Stimulated activated naive CD4-positive, alpha-beta T cell treated with Interleukin-2 at 50 U/mL for 16 hours (primary cell): Measurements from ENCODE around the gene ZNF79.

ENCODE experiments used
- DNase-seq: peaks from one replicate; lab custom pipeline; 2025; lab: John Stamatoyannopoulos, UW

ZNF79 gene

DNA sequence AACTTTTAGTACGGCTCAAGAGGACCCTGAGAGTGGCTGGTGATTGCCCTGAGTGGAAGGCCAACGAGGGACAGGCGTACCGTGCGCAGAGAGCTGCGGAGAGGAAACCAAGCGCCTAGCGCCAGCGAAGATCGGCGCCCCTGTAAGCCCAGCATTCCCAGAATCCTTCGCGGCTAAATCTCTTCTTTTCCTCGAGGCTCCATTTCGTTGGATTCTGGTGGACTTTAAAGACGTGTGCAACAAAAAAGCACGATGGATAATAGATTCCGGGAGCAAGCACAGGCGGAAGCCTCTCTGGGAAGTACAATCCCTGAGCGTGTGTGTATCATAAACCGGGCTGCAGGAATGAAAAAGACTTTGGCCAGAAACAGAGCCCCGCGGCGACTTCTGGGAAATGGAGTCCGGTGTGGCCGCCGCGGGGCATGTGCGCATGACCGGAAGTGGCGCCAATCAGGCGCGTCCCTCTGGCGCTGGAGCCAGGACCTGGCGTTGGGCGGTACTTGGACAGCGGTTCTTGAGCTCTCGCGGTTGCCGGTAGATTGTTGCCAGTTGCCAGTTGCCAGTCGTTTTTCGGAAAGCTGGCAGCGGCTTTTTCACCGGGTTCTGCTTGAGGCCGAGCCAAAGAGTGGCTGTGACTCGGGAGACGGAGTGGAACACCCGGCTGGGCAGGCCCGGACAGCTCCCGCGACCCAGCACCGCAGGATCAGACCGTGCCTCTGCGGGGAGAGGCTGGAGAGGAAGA, at the start of gene ZNF79:
ZNF79 (plus strand) TSS at position 449 of the 742 bp plus-strand sequence. CDS start 406 bp downstream, outside the sequence.
- peak; percentile 91 for DNase-seq

GRCh38 chr9:127380479-127380878, 43.7 kb upstream of the ZNF79 start:
- no peak for DNase-seq

DNA sequence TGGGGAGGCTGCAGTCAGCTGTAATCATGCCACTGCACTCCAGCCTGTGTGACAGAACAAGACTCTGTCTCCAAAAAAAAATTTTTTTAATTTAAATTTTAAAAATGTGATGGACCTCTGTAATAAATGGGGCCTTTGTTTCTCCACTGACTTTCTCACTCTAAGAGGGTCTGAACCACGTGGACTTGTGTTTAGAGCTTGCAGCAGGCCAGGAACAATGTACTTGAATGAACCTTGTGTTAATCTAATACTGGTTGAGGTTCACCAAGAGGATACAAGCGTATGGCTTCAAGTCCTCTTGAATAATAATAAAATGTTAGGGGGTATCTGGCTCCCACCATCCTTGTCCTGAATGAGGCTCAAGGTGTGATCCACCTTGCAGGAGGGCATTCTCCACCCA, 41.6 kb upstream of the ZNF79 start:
- DNase-seq, result no peak

GRCh38 chr9:127384016-127384730, 40.0 kb upstream of the ZNF79 start:
- DNase-seq, result no peak

- no peak for DNase-seq
Observed at GRCh38 chr9:127384901-127385300, 39.3 kb upstream of the ZNF79 start.

DNA sequence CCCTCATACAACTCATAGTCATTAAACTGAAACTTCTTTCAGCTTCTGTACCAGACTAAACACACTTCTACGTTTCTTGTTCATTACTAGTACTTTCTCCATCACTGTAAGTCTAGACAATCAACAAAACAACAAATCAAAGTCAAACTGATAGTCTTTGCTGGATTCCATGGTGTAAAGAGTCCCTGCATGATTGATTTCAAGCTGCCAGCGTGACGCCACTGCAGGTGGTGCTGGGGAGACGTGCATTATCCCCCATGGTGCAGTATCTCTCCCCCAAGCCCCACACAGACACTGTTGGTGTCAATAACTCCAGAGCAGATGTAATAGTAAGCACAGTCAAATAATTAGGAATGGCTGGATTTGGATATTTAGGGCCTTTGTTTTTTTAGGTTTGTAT, 37.9 kb upstream of the ZNF79 start:
- DNase-seq, result no peak

GRCh38 chr9:127386981-127387380, 37.2 kb upstream of the ZNF79 start:
- no peak for DNase-seq

- peak; percentile 83 for DNase-seq
Observed at GRCh38 chr9:127388037-127388855, 35.9 kb upstream of the ZNF79 start.

- peak; percentile 5 for DNase-seq
Observed at GRCh38 chr9:127388856-127389238, 35.3 kb upstream of the ZNF79 start.

- no peak for DNase-seq
Observed at GRCh38 chr9:127389381-127390247, 34.6 kb upstream of the ZNF79 start.

DNA sequence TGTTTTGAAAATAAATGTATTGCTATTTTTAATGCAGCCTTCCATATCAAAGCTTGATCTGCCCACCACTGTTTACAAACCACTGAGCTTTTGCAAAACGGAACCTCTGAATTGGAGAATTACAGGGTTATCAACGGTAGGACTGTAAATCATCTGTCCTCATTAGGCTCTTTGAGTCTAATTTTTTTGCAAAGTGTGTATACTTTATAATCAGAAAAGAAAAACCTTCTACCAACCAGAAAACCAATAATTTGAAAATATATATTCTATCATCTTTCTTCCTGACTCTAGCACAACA, 34.0 kb upstream of the ZNF79 start:
- DNase-seq, result no peak

DNA sequence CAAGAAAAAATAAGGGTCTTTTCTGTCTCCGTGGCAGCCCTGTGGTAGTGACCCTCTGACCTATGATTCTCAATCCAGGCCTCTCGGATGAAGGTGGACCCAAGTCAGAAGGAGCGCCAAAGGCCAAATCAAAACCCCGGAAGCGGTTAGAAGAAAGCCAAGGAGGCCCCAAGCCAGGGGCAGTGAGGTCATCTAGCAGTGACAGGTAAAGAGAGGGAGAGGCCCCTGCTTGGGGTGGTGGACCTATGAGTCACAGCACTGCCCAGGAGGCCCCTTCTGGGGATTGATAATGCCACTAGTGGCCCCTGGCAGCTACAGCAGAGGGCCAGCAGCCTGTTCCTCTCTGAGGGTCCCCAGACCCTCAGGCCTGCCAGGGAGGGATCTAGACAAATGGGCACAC, 33.6 kb upstream of the ZNF79 start:
- DNase-seq, result no peak

DNA sequence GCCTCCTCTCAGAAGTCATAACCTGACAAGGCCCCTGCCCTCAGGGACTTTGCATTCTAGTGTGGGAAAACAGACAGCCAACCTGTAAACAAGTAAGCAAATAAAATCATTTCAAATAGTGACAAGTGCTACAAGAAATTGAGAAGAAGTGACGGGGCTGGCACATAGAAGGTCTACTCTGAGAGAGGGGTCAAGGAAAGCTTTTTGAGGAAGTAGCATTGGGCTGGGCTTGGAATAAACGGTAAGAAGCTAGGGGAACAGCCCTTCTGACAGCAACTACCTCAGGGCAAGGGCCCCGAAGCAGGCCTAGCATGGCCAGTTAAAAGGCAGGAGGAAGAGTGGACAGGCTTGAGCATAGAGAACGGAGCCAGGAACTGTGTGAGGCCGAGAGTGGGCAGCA, 32.0 kb upstream of the ZNF79 start:
- DNase-seq, result no peak

DNA sequence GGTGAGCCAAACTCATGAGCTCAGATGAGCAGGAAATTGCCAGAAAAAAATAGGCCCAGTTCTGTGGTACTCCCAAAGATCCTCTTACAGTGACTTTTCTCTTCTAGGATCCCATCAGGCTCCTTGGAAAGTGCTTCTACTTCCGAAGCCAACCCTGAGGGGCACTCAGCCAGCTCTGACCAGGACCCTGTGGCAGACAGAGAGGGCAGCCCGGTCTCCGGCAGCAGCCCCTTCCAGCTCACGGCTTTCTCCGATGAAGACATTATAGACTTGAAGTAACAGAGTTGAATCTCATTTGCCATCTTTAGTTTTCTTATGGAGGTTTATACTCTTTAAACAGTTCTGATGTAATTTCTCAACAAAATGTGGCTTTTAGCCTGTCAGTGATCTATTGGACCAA, 31.2 kb upstream of the ZNF79 start:
- no peak for DNase-seq

DNA sequence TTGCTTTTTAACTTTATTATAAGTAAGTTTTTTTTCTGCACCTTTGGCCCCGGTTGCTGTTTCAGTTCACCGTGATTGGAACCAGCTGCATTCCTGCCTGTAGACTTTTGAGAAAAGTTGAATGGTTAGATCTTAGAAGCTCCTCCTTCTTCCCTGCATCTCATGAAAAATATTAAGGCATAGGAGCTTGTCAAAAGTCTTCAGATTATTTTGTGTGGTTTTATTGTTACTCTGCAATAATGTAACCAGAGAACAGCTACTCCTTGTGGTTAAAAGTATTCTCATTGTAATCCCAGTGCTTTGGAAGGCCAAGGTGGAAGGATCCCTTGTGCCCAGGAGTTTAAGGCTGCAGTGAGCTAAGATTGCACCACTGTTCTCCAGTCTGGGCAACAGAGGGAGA, 30.5 kb upstream of the ZNF79 start:
- DNase-seq, result no peak

DNA sequence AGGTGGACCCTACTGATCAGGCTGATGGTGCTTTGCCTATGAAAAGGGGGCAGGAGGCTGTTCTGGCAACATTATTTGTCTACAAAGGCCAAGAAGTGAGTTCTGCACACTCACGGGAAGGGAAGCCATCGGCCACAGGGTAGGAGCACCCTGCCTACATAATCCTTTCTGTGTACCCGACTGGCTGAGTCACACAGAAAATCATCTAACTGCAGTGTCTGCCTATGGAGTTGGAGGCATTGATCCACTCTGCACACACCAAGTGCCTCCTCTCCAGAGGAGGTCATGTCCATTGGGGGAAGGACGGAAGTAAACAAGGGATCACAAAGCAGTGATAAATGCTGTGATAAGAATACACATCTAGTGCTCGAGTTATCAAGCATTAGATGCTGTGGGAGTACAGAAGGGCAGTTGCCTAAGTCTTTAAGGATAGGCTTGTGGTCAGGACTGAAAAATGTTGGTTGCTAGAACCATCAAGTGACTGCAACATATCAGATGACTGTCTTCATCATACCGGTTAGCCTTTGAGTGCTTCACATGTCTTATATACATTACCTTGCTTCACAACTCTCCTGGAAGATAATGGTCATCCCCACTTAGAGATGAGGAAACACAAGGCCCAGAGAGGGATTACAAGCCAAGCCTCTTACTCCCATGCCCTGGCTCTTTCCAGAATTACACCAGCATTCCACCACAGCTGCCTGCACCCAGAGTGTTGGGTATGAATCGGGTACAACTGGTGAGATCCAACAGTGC, 28.5 kb upstream of the ZNF79 start:
- no peak for DNase-seq

DNA sequence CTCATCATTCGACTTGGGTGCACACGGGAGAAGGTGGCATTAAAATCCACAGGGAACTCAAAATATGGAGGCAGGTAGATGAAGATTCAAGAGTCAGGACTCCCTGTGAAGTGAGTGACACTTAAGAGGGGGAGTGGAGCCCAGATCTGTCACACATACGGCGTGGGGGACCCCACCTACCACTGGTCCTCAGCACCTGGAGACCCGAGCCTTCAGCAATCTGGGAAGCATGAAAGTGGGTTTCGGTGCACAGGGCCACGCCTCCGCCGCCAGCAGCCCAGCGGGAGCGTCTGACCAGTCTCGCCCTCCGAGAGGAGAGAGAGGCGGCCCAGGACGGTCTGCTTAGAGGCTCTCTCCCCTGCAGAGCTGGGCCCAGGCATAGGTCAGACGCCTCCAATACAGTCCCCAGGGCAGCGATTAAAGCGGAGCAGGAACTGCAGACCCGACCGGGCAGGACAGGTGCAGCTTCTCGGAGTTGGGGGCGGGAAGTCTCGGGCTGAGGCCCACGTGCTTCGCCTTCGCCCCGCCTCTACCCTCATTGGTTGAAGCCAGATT, 27.9 kb upstream of the ZNF79 start:
- no peak for DNase-seq

DNA sequence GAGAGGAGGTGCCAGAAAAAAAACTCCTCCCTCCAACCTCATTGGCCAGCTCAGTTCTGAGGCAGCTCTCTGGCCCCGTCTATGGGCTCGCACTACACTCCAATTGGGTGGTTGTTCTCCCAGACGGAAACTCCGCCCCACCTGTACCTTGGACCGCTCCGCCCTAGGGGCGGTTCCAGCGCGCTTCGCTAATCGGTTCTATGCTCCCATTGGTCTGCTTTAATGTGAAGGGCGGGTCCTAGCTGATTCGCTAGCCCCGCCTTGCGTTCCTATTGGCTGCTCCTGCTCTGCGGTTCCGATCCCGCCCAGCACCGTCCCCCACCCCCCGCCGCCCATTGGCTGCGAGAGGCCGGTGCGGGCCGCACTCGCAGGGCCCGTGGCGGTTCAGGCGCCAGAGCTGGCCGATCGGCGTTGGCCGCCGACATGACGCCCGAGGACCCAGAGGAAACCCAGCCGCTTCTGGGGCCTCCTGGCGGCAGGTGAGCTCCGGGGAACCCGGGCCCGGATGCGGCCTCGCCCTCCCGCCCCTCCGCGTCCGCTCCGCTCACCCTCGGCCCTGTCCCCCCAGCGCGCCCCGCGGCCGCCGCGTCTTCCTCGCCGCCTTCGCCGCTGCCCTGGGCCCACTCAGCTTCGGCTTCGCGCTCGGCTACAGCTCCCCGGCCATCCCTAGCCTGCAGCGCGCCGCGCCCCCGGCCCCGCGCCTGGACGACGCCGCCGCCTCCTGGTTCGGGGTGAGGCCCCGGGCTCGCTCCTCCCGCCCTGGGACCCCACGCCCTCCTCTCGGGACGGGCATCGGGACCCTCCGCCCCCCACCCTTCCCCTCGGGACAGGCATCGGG, 27.2 kb upstream of the ZNF79 start, which contains the start of gene SLC2A8:
SLC2A8 (plus strand) TSS at position 362 of the 838 bp plus-strand sequence; CDS start at position 424, 62 bp downstream.
- peak; percentile 90 for DNase-seq

DNA sequence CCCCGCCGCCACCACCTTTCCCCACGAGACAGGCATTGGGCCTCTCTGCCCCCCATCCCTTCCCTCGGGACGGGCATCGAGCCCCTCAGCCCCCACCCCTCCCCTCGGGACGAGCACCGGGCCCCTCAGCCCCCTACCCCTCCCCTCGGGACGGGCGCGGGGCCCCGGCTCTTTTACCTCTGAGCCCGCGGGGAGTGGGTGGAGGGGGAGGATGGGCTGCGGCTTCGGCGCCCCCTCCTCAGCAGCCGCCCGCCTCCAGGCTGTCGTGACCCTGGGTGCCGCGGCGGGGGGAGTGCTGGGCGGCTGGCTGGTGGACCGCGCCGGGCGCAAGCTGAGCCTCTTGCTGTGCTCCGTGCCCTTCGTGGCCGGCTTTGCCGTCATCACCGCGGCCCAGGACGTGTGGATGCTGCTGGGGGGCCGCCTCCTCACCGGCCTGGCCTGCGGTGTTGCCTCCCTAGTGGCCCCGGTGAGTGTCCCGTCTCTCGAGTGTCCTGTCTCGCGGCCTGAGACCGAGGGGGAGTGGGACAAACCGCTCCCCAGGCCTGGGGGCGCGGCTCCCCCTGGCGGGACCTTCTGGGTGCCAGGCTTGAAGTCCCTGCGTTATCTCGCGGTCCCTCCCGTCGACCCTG, 26.4 kb upstream of the ZNF79 start:
- DNase-seq, result peak; percentile 8
